DLD1 (cell line): ENCODE results near the gene LEFTY1.
"Not testable (repeated sequence)": the region's sequence is repeated elsewhere in the genome, so short reads cannot be mapped to it uniquely, and the experiment has no call there.

Source experiments
- in situ Hi-C: cut with HindIII; loops from 2 replicates; pipeline ENCODE4 v1.10.0; 2017; ENCODE audit warnings: low sequenced_read_pairs

LEFTY1 gene

GRCh38 chr1:225888898-225889601 lies at the start of gene LEFTY1:
TSS of gene LEFTY1 (minus strand) at chr1:225889146. CDS start at chr1:225889066, 80 bp downstream.
- in situ Hi-C loops = no loop called here

DNA sequence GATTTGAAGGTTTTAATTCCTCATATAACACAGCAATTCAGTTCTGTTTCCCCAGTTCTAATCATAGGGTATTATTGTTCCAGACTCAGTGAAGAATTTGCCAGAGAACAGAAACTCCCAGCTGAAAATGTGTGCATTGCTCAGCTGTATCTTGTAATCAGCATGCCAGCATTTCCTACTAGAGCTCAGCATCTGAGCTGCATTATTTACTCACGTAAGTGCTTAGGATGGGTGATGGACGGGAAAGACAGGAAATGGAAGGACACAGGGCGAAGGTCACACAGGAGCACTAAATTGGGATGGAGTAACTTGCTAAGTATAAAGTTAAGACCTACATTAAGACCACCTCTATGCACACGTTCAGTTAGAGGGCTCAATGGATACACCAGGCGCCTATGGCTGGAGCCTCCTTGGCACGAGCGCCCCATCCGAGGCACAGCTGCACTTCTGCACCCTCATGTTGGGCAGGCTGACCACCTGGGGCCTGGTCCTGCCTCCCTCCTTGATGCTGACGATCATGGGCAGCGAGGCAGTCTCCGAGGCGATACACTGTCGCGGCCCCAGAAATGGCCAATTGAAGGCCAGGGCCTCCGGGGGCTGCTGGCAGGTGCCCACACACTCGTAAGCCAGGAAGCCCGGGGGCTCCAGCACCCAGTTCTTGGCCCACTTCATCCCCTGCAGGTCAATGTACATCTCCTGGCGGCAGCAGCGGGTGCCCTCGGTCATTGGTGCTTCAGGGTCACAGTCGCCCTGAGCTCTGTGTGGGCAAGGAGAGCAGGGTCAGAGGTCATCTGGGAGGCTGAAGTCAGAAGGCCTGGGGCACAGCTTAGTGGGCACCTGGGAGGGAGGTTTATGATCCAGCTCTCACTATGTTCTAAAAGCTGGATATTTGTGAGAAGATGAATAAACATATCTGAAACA lies 48.4 kb upstream of the LEFTY1 start:
- in situ Hi-C loops = no loop called here

- in situ Hi-C loops = no loop called here
These were observed 47.6 kb upstream of the LEFTY1 start for GRCh38 chr1:225936523-225936922.

- in situ Hi-C loops = not testable (repeated sequence)
These were observed 47.1 kb upstream of the LEFTY1 start for GRCh38 chr1:225936086-225936485.

DNA sequence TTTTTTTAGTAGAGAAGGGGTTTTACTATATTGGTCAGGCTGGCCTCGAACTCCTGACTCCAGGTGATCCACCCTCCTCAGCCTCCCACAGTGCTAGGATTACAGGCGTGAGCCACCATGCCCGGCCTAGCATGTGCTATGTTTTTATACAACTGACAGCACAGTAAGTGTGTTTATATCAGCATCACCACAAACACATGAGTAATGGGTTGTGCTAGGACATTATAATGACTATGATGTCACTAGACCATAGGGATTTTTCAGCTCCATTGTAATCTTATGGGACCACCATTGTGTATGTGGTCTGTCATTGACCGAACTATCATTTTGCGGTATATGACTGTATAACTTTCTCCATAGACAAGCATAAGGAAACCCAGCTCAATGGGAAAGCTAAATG lies 45.8 kb upstream of the LEFTY1 start:
- in situ Hi-C loops = no loop called here

- in situ Hi-C loops = no loop called here
These were observed 44.1 kb upstream of the LEFTY1 start for GRCh38 chr1:225933072-225933471.

DNA sequence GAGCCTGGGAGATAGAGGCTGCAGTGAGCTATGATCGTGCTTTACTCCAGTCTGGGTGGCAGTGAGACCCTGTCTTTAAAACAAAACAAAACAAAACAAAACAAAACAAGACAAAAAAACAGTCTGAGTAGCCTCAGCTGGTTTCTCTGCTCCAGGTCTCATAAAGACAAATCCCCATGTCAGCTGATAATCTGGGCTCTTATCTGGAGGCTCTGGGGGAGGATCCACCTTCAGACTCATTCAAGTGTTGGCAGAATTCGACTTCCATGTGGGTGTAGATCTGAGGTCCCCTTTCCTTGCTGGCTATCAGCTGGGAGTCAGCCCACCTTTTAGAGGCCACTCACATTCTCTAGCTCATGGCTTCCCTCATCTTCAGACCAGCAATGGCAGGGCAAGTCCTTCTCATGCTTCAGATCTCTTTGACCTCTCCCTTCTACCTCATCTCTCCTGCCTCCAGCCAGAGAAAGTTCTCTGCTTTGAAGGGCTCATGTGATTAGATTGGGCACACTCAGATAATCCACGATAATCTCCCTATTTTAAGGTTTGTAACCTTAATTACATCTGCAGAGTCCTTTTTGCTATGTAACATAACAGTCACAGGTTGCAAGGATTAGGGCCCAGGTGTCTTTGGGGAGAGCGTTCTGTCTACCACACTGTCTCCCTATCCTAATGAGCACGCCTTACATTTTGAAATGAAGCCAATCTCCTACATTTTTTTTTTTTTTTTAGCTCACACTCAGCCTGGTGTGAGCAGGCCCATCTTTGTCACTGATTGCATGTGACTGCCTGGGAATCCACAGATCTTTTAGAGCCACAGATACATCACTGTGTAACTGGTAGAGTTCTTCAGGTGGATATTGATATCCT lies 42.6 kb upstream of the LEFTY1 start:
- in situ Hi-C loops = no loop called here

DNA sequence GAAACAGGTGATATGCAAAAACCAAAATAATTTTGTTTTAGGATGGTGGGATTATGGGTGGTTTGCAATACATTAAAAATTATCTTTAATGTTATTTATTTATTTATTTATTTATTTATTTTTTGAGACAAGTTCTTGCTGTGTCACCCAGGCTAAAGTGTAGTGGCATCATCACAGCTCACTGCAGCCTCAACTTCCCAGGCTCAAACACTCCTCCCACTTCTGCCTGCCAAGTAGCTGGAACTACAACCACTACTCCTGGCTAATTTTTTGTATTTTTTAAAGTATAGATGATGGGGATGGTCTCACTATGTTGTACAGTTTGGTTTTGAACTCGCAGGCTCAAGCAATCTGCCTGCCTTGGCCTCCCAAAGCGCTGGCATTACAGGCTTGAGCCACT lies 41.6 kb upstream of the LEFTY1 start:
- in situ Hi-C loops = no loop called here

DNA sequence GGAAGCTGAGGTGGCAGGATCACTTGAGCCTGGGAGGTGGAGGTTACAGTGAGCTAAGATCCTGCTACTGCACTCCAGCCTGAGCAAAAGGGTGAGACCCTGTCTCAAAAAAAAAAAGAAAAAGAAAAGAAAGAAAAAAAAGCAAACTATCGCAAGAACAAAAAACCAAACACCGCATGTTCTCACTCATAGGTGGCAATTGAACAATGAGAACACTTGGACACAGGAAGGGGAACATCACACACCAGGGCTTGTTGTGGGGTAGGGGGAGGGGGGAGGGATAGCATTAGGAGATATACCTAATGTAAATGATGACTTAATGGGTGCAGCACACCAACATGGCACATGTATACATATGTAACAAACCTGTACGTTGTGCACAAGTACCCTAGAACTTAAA lies 40.5 kb upstream of the LEFTY1 start:
- in situ Hi-C loops = not testable (repeated sequence)

GRCh38 chr1:225928186-225929175 lies 39.5 kb upstream of the LEFTY1 start:
- in situ Hi-C loops = no loop called here

GRCh38 chr1:225926551-225927113 lies 37.7 kb upstream of the LEFTY1 start:
- in situ Hi-C loops = no loop called here

DNA sequence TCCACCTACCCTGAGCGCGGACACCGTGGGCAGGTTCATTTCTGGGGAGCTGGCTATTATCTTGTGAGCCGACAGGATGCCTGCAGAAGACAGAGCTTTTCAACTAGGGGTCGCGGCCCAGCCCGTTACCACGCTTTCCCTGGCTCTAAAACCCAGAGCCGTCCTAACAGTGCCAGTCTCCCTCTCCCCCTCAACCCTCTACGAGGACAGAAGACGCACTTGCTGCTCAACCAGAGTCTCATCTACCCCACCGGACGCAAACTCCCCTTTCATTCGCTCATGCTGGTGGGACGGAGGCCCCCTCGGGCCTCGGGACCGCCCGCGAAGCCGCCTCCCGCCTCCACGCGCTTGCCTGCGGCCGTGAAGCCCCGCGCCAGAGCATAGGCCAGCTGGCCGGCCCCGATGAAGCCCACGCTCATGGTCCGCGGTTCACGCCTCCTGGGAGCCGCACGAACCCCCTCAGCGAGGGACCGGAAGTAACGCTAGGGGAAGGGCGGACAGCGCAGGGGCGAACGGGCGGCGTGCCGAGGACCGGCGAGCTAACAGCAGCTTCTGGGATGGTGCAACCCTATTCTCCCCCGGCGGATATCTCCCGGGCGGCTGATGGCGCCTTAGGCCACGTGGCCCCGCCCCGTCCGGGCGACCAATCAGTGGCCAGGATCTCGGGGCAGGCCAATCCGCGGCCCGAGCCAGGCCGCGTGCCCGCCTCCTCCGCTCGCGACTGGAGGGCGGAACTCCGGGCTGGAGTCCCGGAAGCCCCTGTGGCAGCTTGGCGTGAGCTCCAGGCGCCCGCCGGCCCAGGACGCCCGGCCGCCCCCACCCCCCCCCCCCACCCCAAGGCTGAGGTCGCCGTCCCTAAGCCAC lies 35.0 kb upstream of the LEFTY1 start, which contains the start of gene PYCR2:
PYCR2 (minus strand) TSS at position 559 of the 864 bp plus-strand sequence; CDS start at position 419, 140 bp downstream.
- in situ Hi-C loops = no loop called here

- in situ Hi-C loops = no loop called here
These were observed 34.4 kb upstream of the LEFTY1 start for GRCh38 chr1:225923381-225923691.

GRCh38 chr1:225921734-225922709 lies 33.1 kb upstream of the LEFTY1 start:
- in situ Hi-C loops = no loop called here

- in situ Hi-C loops = no loop called here
These were observed 31.0 kb upstream of the LEFTY1 start for GRCh38 chr1:225919906-225920305.

DNA sequence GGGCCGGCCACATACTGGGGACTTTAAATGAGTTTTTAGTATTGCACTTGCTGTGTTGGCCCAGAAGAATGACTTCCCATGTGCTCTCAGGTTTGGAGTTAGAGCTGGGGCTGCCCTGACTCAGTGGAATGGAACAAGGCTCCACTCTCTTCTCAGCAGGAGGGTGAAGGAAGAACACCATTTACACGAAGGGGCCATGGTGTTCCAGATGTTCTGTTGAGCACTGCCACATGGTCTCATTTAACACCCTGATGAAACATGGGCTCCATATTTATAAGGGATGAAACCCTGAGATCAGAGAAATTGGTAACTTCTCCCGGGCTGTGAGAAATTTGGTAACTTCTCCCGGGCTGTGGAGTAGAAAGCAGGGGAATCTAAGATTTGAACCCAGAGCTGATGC lies 29.3 kb upstream of the LEFTY1 start:
- in situ Hi-C loops = no loop called here

DNA sequence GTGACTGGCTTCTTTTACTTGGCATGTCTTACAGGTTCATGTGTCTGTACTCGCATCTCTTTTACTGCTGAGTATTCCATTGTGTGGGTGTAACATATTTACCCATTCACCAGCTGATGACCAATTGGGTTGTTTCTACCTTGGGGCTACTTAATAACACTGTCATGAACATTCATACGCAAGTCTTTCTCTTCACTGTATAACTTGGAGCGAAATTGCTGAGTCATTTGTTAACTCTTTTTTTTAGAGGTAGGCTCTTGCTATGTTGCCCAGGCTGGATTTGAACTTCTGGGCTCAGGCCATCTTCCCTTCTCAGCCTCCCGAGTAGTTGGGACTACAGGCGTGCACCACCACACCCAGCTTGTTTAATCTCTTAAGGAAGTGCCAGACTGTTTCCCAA lies 28.6 kb upstream of the LEFTY1 start:
- in situ Hi-C loops = no loop called here

DNA sequence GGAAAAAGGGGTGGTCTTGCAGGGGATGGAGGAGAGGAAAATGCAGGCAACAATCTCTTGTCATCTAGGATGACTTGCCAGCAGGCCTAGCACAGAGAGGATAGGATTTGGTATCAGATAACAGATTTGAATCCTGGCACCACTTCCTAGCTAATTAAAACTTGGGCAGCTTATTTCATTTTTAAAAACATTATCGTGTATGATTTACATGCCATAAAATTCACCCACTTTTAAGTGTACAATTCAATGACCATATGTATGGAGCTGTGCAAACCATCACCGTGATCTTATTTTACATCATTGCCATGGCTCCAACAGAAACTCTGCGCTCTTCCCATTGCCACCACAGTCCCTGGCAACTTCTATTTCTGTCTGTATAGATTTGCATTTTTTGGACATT lies 28.2 kb upstream of the LEFTY1 start:
- in situ Hi-C loops = no loop called here
